BE2C (cell line): ENCODE results near the gene ECE1.

Source experiments
- DNase-seq: peaks from one replicate; pipeline ENCODE4 v3.0.0-alpha.2; 2020
- H3K27me3 ChIP-seq: fragments of 250-450 bp; sonication (Bioruptor Pico); 2 replicates; pipeline ENCODE4 v1.5.1; 2020; ENCODE audit warnings: mild to moderate bottlenecking
- H3K36me3 ChIP-seq: fragments of 250-450 bp; sonication (Bioruptor Pico); 2 replicates; pipeline ENCODE4 v1.5.1; 2020; ENCODE audit warnings: mild to moderate bottlenecking
- H3K4me1 ChIP-seq: fragments of 250-450 bp; sonication (Bioruptor Pico); 2 replicates; pipeline ENCODE4 v1.5.1; 2020
- H3K4me3 ChIP-seq: 2 replicates; pipeline ENCODE4 v1.5.1; 2011; ENCODE audit warnings: low read depth, low read length
- H3K9me3 ChIP-seq: fragments of 250-450 bp; sonication (Bioruptor Pico); 2 replicates; pipeline ENCODE4 v1.5.1; 2020
- TF ChIP-seq, protein P1 (sequence below): IDR thresholded peaks from 2 replicates; pipeline ENCODE4 v1.5.1; 2012; ENCODE audit warnings: mild to moderate bottlenecking, low read depth, low read length

Gene ECE1

DNA sequence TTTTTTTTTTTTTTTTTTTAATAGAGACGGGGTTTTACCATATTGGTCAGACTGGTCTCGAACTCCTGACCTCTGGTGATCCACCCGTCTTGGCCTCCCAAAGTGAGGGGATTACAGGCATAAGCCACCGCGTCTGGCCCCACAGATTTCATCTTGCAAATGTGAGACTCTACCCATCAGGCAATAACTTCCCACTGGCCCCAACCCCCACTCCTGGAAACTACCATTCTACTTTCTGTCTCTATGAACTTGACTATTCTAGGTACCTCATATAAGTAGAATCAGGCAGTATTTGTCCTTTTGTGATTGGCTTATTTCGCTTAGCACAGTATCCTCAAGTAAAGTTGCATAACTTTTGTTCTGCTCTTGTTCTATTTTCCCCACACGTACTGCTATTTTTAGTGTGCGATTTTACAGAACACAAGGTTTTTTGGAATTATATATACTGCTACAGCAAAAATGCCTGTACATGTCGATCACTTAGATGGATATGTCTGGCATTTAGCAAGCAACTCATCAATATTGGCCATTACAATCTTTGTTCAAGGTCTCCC is 40.2 kb downstream of the ECE1 start:
- DNase-seq = no peak
- no peaks in the 10 kb centered on the region for H3K27me3 ChIP-seq
- peaks cover 4% of the 10 kb centered on the region for H3K4me1 ChIP-seq
- no peaks in the 10 kb centered on the region for H3K9me3 ChIP-seq
- H3K4me3 ChIP-seq = no peak overlapping the region
- peaks cover 7% of the 10 kb centered on the region for H3K36me3 ChIP-seq
- TF ChIP-seq, protein P1, sequence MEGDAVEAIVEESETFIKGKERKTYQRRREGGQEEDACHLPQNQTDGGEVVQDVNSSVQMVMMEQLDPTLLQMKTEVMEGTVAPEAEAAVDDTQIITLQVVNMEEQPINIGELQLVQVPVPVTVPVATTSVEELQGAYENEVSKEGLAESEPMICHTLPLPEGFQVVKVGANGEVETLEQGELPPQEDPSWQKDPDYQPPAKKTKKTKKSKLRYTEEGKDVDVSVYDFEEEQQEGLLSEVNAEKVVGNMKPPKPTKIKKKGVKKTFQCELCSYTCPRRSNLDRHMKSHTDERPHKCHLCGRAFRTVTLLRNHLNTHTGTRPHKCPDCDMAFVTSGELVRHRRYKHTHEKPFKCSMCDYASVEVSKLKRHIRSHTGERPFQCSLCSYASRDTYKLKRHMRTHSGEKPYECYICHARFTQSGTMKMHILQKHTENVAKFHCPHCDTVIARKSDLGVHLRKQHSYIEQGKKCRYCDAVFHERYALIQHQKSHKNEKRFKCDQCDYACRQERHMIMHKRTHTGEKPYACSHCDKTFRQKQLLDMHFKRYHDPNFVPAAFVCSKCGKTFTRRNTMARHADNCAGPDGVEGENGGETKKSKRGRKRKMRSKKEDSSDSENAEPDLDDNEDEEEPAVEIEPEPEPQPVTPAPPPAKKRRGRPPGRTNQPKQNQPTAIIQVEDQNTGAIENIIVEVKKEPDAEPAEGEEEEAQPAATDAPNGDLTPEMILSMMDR = no peak

DNA sequence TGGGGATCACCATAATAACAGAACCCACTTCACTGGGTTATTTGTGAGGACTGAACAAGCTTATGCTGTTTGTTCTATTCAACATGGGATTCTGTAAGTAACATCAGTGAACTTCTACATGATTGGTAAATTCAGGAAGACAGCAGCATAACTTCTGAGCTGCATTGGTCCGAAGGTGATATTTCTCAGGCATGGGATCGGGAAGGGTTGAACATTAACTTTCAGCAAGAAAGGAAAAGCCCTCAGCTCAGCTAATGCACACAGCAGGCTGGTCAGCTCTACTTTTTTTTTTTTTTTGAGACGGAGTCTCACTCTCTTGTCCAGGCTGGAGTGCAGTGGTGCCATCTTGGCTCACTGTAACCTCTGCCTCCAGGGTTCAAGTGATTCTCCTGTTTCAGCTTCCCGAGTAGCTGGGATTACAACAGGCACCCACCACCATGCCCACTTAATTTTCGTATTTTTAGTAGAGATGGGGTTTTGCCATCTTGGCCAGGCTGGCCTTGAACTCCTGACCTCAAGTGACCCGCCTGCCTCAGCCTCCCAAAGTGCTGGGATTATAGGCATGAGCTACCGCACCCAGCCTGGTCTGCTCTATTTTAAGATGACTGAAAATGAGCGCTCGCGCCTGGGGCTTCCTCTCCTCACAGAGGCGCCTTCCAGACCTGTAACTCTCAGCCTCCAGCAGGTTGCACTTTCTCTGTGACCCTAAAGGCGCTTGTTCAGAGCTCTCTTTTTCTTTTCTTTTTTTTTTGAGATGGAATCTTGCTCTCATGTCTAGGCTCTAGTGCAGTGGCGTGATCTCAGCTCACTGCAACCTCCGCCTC is 42.2 kb downstream of the ECE1 start:
- Histone ChIP-seq H3K9me3 (no peaks in the 10 kb centered on the region), H3K4me3 (no peak overlapping the region), H3K27me3 (no peaks in the 10 kb centered on the region), H3K36me3 (peaks cover 7% of the 10 kb centered on the region), H3K4me1 (no peaks in the 10 kb centered on the region)
- TF ChIP-seq, protein P1 = no peak
- DNase-seq = no peak

DNA sequence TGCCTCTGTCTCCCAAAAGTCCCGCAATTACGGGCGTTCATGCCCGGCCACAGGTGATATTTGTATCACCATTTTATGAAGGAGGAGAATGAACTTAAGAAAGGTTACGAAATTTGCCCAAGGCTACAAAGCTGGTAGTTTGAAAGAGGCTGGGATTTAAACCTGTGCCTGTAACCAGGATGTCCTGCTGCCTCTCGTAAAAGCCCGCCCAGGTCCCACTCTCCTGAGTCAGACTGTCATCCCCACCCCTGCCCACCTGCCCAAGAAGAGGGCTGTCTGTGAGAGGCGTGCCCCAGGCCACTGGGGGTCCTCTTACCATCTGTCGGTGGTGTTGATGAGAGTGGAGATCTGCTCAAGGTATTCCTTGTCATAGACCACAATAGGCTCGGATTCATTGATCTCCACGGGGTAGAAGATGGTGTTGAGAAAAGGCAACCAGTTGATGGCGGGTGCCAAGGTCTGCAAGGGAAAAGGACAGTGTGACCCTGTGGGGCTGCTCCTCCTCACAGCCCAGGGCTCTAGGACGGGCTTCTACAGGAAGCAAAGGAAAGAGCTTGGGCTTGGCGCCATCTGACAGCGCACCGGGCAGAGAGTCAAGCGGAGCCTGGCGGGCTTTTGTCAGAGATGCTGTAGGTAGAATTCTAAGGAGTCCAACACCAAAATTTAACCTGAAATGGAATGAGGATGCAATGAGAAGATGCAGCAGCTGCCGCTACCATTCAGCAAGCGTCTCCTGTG is 43.2 kb downstream of the ECE1 start:
- H3K4me1 ChIP-seq = no peaks in the 10 kb centered on the region
- H3K27me3 ChIP-seq = no peaks in the 10 kb centered on the region
- DNase-seq = no peak
- H3K9me3 ChIP-seq = no peaks in the 10 kb centered on the region
- TF ChIP-seq, protein P1 = no peak
- no peak overlapping the region for H3K4me3 ChIP-seq
- peaks cover 7% of the 10 kb centered on the region for H3K36me3 ChIP-seq

DNA sequence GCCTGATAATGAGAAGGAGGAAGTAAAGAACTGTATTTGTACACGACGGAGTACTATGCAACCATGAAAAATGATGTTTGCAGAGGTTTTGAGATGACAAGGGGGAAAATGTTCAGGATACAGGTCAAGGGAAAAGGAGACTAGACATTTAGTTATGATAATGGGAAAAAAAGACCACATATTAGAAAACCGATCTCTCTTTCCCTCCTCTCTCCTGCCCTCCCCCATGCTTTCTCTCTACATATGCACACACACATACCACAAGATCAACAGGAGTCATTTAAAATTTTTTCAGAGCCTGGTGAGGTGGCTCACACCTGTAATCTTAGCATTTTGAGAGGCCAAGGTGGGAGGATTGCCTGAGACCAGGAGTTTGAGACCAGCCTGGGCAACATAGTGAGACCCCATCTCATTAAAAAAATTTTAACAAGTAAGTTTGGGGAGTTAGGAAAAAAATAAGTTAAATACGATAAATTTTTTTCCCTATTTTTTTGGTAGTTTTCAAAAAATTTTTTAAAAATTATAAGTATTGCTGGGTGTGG is 44.5 kb downstream of the ECE1 start:
- H3K4me3 ChIP-seq = no peak overlapping the region
- no peak for DNase-seq
- H3K9me3 ChIP-seq = no peaks in the 10 kb centered on the region
- peaks cover 7% of the 10 kb centered on the region for H3K36me3 ChIP-seq
- no peaks in the 10 kb centered on the region for H3K4me1 ChIP-seq
- TF ChIP-seq, protein P1 = no peak
- H3K27me3 ChIP-seq = no peaks in the 10 kb centered on the region

DNA sequence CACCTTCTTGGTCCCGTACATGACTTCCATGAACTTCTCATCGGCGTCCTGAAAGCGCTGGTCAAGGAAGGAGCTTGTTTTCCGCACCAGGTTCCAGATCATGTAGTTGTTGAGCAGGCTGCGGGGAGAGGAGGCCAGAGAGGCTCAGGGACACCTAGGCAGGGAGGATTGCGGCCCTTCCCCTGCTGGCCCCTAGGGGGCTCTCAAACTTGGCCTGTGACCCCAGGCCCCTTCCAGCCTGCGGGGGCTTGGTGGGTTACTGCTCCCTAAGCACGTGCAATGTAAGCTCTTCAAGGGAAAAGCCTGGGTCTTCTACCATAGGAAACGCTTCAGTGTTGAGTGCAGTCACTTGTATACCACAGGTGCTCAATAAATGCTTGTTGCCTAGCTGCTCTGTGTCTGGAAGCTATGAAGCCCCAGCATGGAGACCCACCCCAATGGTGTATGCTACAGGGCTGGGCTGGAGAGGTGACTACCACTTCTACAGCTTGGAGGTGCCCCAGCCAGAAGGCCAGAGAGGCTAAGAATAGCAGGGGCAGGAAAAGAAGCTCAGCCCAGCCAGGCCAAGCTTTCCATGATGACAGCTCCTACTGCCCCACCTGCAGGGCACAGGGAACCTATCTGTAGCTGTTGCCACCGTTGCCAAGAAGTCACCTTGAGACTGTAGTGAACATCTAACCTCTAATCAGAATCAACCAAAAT is 45.1 kb downstream of the ECE1 start:
- H3K9me3 ChIP-seq = no peaks in the 10 kb centered on the region
- no peaks in the 10 kb centered on the region for H3K4me1 ChIP-seq
- H3K4me3 ChIP-seq = no peak overlapping the region
- DNase-seq = no peak
- peaks cover 9% of the 10 kb centered on the region for H3K36me3 ChIP-seq
- no peaks in the 10 kb centered on the region for H3K27me3 ChIP-seq
- TF ChIP-seq, protein P1 = peak; percentile 30
